ENCODE measurements around the gene ZNF879. TPM values are rescaled to one million over a fixed set of nuclear protein-coding genes. Genes with fewer than 3 reads are reported as not detected.

Gene ZNF879
- total RNA-seq, 1 donor from 2014 or later = 2.2 TPM

DNA sequence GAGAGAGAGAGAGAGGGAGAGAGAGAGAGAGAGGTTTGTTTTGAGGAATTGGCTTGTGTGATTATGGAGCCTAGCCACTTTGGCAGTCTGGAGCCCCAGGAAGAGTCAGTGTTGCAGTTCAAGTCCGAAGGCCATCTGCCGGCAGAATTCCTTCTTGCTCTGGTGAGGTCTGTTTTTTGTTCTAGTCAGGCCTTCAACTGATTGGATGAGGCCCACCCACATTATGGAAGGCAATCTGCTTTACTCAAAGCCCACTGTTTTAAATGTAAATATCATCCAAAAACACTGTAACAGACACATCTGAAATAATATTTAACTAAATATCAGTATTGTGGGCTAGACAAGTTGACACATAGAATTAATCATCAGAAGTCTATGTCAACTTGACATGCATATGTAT, 17.0 kb upstream of the ZNF879 start:
- DNase-seq (ENCODE audit: low read depth) = no peak
- TF ChIP-seq CTCF (conservative IDR thresholded peaks at IDR 0.05; ENCODE audit: low read depth, low read length) = no peak
- H3K4me3 ChIP-seq (ENCODE audit: low read depth, low read length) = no peak overlapping the region

- TF ChIP-seq CTCF (conservative IDR thresholded peaks at IDR 0.05; ENCODE audit: low read depth, low read length) = no peak
- no peak overlapping the region for H3K4me3 ChIP-seq (ENCODE audit: low read depth, low read length)
- no peak for DNase-seq (ENCODE audit: low read depth)
These were observed 14.9 kb upstream of the ZNF879 start for GRCh38 chr5:179008667-179009066.

GRCh38 chr5:179033004-179033580, 9.5 kb downstream of the ZNF879 start:
- no peak overlapping the region for H3K4me3 ChIP-seq (ENCODE audit: low read depth, low read length)
- no peak for DNase-seq (ENCODE audit: low read depth)
- TF ChIP-seq CTCF (conservative IDR thresholded peaks at IDR 0.05; ENCODE audit: low read depth, low read length) = no peak

DNA sequence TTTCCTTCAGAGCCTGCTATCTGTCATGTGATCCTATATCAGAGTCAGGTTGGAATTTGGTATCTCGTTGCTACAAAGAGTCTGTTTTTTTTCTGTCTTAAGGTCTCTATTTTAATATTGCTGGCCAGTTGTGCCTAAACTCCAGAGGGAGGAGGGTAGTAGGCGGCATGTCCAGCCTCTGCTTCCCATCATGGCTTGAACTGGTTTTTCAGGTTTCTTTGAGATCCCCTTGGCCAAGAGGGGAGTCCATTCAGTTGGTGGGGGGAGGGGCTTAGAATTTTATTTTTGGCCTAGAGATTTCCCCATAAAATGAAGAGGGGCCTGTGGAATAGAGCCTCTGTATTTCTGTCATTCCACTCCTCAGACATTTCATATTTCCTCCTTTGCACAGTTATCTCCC, 21.2 kb downstream of the ZNF879 start:
- H3K4me3 ChIP-seq (ENCODE audit: low read depth, low read length) = no peak overlapping the region
- TF ChIP-seq CTCF (conservative IDR thresholded peaks at IDR 0.05; ENCODE audit: low read depth, low read length) = no peak
- no peak for DNase-seq (ENCODE audit: low read depth)

- no peak overlapping the region for H3K4me3 ChIP-seq (ENCODE audit: low read depth, low read length)
- no peak for TF ChIP-seq CTCF (conservative IDR thresholded peaks at IDR 0.05; ENCODE audit: low read depth, low read length)
- DNase-seq (ENCODE audit: low read depth) = no peak
These were observed 28.2 kb downstream of the ZNF879 start for GRCh38 chr5:179051784-179052183.

DNA sequence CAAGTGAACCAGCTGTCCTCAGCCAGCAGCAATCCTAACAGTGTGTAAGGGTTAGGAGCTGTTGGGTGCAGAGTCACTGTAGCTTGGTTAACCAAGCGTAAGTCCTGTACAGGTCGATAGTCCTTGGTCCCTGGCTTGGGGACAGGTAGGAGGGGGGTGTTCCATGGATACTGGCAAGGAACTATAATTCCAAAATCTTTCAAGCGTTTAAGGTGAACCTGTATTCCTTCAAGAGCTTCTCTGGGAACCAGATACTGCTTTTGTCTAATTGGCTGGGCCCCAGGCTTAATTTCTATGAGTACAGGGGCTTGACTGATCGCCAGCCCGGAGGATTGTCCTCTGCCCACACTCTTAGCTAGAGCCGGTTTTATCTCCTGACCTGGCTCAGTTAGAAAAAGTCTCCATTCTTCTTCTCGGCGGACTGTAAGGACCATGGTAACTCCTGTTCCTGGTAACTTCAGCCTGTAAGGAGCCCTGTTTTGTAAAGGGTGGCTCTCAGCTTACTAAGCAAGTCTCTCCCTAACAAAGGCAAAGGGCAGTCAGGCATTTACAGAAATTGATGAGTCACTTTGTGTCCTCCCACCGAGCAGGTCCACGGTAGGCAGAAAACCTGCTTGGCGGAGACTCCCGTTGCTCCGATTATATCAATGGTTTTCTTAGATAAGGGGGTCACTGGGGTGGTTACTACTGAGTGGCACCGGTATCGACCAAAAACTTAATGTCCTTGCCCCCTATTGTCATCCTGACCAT, 30.6 kb downstream of the ZNF879 start:
- no peak for DNase-seq (ENCODE audit: low read depth)
- H3K4me3 ChIP-seq (ENCODE audit: low read depth, low read length) = no peak overlapping the region
- TF ChIP-seq CTCF (conservative IDR thresholded peaks at IDR 0.05; ENCODE audit: low read depth, low read length) = no peak

DNA sequence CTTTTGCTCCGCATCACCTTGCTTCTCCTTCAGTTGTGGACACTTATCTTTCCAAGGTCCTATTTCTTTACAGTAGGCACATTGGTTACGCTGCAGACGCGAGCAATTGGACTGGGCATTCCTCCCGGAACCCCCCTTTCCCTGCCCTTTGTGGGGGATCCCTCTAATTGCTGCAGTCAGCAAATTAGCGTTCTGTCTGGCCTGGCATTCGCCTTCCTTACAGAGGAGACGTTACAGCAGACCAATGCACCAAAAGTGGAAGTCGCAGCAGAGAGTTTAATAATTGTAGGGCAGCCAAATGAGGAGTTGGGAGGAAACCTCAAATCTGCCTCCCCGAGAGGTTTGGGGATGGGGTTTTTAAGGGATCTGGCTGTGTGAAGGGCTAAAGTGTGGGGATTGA, 31.3 kb downstream of the ZNF879 start:
- no peak overlapping the region for H3K4me3 ChIP-seq (ENCODE audit: low read depth, low read length)
- no peak for DNase-seq (ENCODE audit: low read depth)
- TF ChIP-seq CTCF (conservative IDR thresholded peaks at IDR 0.05; ENCODE audit: low read depth, low read length) = no peak

Data from epithelial cell of proximal tubule (primary cell).